Endodermal cell (in vitro differentiated cells): Measurements from ENCODE around the gene MCOLN1. TPM values are rescaled to one million over a fixed set of nuclear protein-coding genes. Genes with fewer than 3 reads are reported as not detected.

Source experiments
- DNase-seq: peaks from one replicate; pipeline ENCODE4 v3.0.0-alpha.2; 2017
- H3K27ac ChIP-seq: 2 replicates; pipeline ENCODE4 v1.5.1; 2013; ENCODE audit warnings: mild to moderate bottlenecking, low read depth, low read length, moderate library complexity
- H3K27me3 ChIP-seq: 2 replicates; pipeline ENCODE4 v1.6.1; 2013; ENCODE audit warnings: mild to moderate bottlenecking, low read length, moderate library complexity; ENCODE audit not compliant: insufficient read depth, control insufficient read depth, poor library complexity, severe bottlenecking
- H3K36me3 ChIP-seq: 2 replicates; pipeline ENCODE4 v1.7.0; 2013; ENCODE audit warnings: mild to moderate bottlenecking, low read length, moderate library complexity; ENCODE audit not compliant: control insufficient read depth, insufficient read depth
- H3K4me1 ChIP-seq: one replicate; pipeline ENCODE4 v1.7.0; 2013; ENCODE audit warnings: low read length; ENCODE audit not compliant: control insufficient read depth, insufficient read depth
- H3K4me3 ChIP-seq: 2 replicates; pipeline ENCODE4 v1.5.1; 2013; ENCODE audit warnings: mild to moderate bottlenecking, low read length, moderate library complexity
- H3K9ac ChIP-seq: 2 replicates; pipeline ENCODE4 v1.6.1; 2013; ENCODE audit warnings: mild to moderate bottlenecking, low read length, moderate library complexity; ENCODE audit not compliant: poor library complexity, severe bottlenecking; ENCODE audit errors: extremely low read depth
- H3K9me3 ChIP-seq: 2 replicates; pipeline ENCODE4 v1.6.1; 2013; ENCODE audit warnings: mild to moderate bottlenecking, low read length, moderate library complexity; ENCODE audit not compliant: control insufficient read depth
- H3K27ac Mint-ChIP-seq: 2 replicates; pipeline ENCODE4 v1.8.0; 2020; ENCODE audit warnings: mixed read lengths
- H3K27me3 Mint-ChIP-seq: 2 replicates; pipeline ENCODE4 v1.8.0; 2021; ENCODE audit warnings: mild to moderate bottlenecking, mixed read lengths; ENCODE audit not compliant: insufficient read depth
- H3K36me3 Mint-ChIP-seq: 2 replicates; pipeline ENCODE4 v1.8.0; 2020; ENCODE audit warnings: low read depth, mixed read lengths
- H3K4me1 Mint-ChIP-seq: 2 replicates; pipeline ENCODE4 v1.8.0; 2020; ENCODE audit warnings: mixed read lengths
- H3K4me3 Mint-ChIP-seq: 2 replicates; pipeline ENCODE4 v1.8.0; 2020; ENCODE audit warnings: mild to moderate bottlenecking, moderate library complexity, mixed read lengths
- H3K9me3 Mint-ChIP-seq: 2 replicates; pipeline ENCODE4 v1.8.0; 2020; ENCODE audit warnings: mild to moderate bottlenecking, mixed read lengths
- CTCF ChIP-seq: fragments of 200-600 bp; sonication (generic); conservative IDR thresholded peaks from 2 replicates; pipeline ENCODE4 v1.5.0; 2021; ENCODE audit warnings: antibody characterized with exemption, mild to moderate bottlenecking
- WGBS, 2 experiments: methylation state at CpG; one replicate each; pipeline versions ENCODE4 v1.1.5 to v1.1.7; 2013; ENCODE audit warnings: missing lambda C conversion rate in 2 of 2, mixed read lengths in 1 of 2; ENCODE audit not compliant: insufficient coverage in 1 of 2, insufficient read length in 1 of 2; 5-methylcytosine and 5-hydroxymethylcytosine counted together
- total RNA-seq, 2 donors: library from RNA; stranded (reverse); fragmentation: NEBNext Ultra II Directional in 1 of 2; extraction: Animal tissue kit (Norgen Biotek cat#: 25700) in 1 of 2; gene quantifications; 2 replicates in 1 of 2; 3 replicates in 1 of 2; pipeline ENCODE4 v1.2.1, GENCODE V29; 2021

Gene MCOLN1
- total RNA-seq, 2 donors from 2014 or later = 18.0 to 21.4 TPM

- H3K27ac Mint-ChIP-seq = no peak overlapping the region
These were observed 6.8 kb downstream of the MCOLN1 start for GRCh38 chr19:7529246-7529600.

GRCh38 chr19:7529610-7530490, 7.4 kb downstream of the MCOLN1 start:
- 91 to 93% methylated on average over 27 to 33 of the region's 33 CpGs for WGBS, 2 experiments
- H3K9ac ChIP-seq = no peak overlapping the region
- no peaks in the 10 kb centered on the region for H3K4me1 ChIP-seq
- no peaks in the 10 kb centered on the region for H3K27me3 Mint-ChIP-seq
- H3K27ac ChIP-seq = no peak overlapping the region
- H3K4me3 ChIP-seq = no peak overlapping the region
- H3K9me3 Mint-ChIP-seq = no peaks in the 10 kb centered on the region
- no peak overlapping the region for H3K27ac Mint-ChIP-seq
- peaks cover 4% of the 10 kb centered on the region for H3K36me3 ChIP-seq
- H3K4me1 Mint-ChIP-seq = no peaks in the 10 kb centered on the region
- no peaks in the 10 kb centered on the region for H3K9me3 ChIP-seq
- H3K4me3 Mint-ChIP-seq = no peak overlapping the region
- H3K27me3 ChIP-seq = no peaks in the 10 kb centered on the region
- no peak for DNase-seq
- peaks cover 28% of the 10 kb centered on the region for H3K36me3 Mint-ChIP-seq
- TF ChIP-seq CTCF = no peak

More at GRCh38 chr19:7529246-7529600, 6.8 kb downstream of the MCOLN1 start:
- H3K36me3 Mint-ChIP-seq = peaks cover 28% of the 10 kb centered on the region
- H3K4me1 Mint-ChIP-seq = no peaks in the 10 kb centered on the region
- Histone ChIP-seq H3K27ac (no peak overlapping the region), H3K4me3 (no peak overlapping the region), H3K9me3 (no peaks in the 10 kb centered on the region), H3K27me3 (no peaks in the 10 kb centered on the region), H3K4me1 (no peaks in the 10 kb centered on the region), H3K36me3 (peaks cover 4% of the 10 kb centered on the region), H3K9ac (no peak overlapping the region)
- H3K9me3 Mint-ChIP-seq = no peaks in the 10 kb centered on the region
- TF ChIP-seq CTCF = no peak
- WGBS, 2 experiments = 86 to 89% methylated on average over 5 to 15 of the region's 15 CpGs
- no peak overlapping the region for H3K4me3 Mint-ChIP-seq
- DNase-seq = peak; percentile 33
- no peaks in the 10 kb centered on the region for H3K27me3 Mint-ChIP-seq

- Mint-ChIP-seq H3K36me3 (peaks cover 27% of the 10 kb centered on the region), H3K4me3 (peak overlapping the region; percentile 86), H3K9me3 (no peaks in the 10 kb centered on the region), H3K27me3 (no peaks in the 10 kb centered on the region), H3K4me1 (peaks cover 4% of the 10 kb centered on the region), H3K27ac (peak overlapping the region; percentile 87)
- no peak for TF ChIP-seq CTCF
- Histone ChIP-seq H3K4me1 (no peaks in the 10 kb centered on the region), H3K4me3 (peak overlapping the region; percentile 95), H3K9ac (peak overlapping the region; percentile 90), H3K27me3 (no peaks in the 10 kb centered on the region), H3K9me3 (no peaks in the 10 kb centered on the region), H3K36me3 (no peaks in the 10 kb centered on the region), H3K27ac (no peak overlapping the region)
- 67 to 91% methylated on average over 13 to 30 of the region's 30 CpGs for WGBS, 2 experiments
- peak; percentile 74 for DNase-seq
These were observed 11.0 kb downstream of the MCOLN1 start for GRCh38 chr19:7533281-7533885.
